Smooth muscle cell (in vitro differentiated cells): ENCODE data around the gene NAV3. TPM values are rescaled to one million over a fixed set of nuclear protein-coding genes. Genes with fewer than 3 reads are reported as not detected.
A peak's percentile ranks its signal among the peaks of the same experiment; 100 is the strongest.

Source experiments
- DNase-seq: peaks from one replicate; lab custom pipeline; 2025; ENCODE audit not compliant: unreplicated experiment; lab: John Stamatoyannopoulos, UW
- H2AFZ ChIP-seq: fragments of 200-600 bp; sonication (generic); 2 replicates; pipeline ENCODE4 v1.6.0; 2016; ENCODE audit warnings: antibody characterized with exemption, low read depth, mild to moderate bottlenecking
- H3F3A ChIP-seq: fragments of 200-600 bp; sonication (generic); 2 replicates; pipeline ENCODE4 v1.6.0; 2017; ENCODE audit warnings: antibody characterized with exemption, low read depth
- H3K27ac ChIP-seq: fragments of 200-600 bp; sonication (generic); 2 replicates; pipeline ENCODE4 v1.5.1; 2016; ENCODE audit warnings: low read depth, mild to moderate bottlenecking
- H3K27me3 ChIP-seq: fragments of 200-600 bp; sonication (generic); 2 replicates; pipeline ENCODE4 v1.6.1; 2016; ENCODE audit warnings: low read depth, mild to moderate bottlenecking
- H3K36me3 ChIP-seq: fragments of 200-600 bp; sonication (generic); 2 replicates; pipeline ENCODE4 v1.5.1; 2016; ENCODE audit warnings: low read depth
- H3K4me1 ChIP-seq: fragments of 200-600 bp; sonication (generic); 2 replicates; pipeline ENCODE4 v1.5.1; 2016; ENCODE audit warnings: low read depth
- H3K4me2 ChIP-seq: fragments of 200-600 bp; sonication (generic); 2 replicates; pipeline ENCODE4 v1.6.0; 2016; ENCODE audit warnings: mild to moderate bottlenecking
- H3K4me3 ChIP-seq: fragments of 200-600 bp; sonication (generic); 2 replicates; pipeline ENCODE4 v1.5.1; 2016; ENCODE audit warnings: mild to moderate bottlenecking
- H3K79me2 ChIP-seq: fragments of 200-600 bp; sonication (generic); 2 replicates; pipeline ENCODE4 v1.6.0; 2016; ENCODE audit warnings: low read depth, mild to moderate bottlenecking
- H3K9ac ChIP-seq: fragments of 200-600 bp; sonication (generic); 2 replicates; pipeline ENCODE4 v1.6.0; 2016; ENCODE audit warnings: low read depth
- H3K9me3 ChIP-seq: fragments of 200-600 bp; sonication (generic); replicated peaks from 2 replicates; pipeline ENCODE4 v1.5.1; 2016; ENCODE audit warnings: low read depth
- H4K20me1 ChIP-seq: fragments of 200-600 bp; sonication (generic); 2 replicates; pipeline ENCODE4 v1.6.0; 2016; ENCODE audit warnings: low read depth
- CTCF ChIP-seq: fragments of 200-600 bp; sonication (generic); IDR thresholded peaks from 2 replicates; pipeline ENCODE4 v1.5.1; 2017; ENCODE audit warnings: borderline replicate concordance, mild to moderate bottlenecking, antibody characterized with exemption; ENCODE audit not compliant: insufficient read depth, poor library complexity, severe bottlenecking
- WGBS: methylation state at CpG from one replicate; pipeline ENCODE4 v1.1.7; 2016; ENCODE audit warnings: low lambda C conversion rate; 5-methylcytosine and 5-hydroxymethylcytosine counted together
- polyA plus RNA-seq: library from polyadenylated mRNA; unstranded; fragments of >200 nt; fragmentation: Nextera tagmentation; extraction: Ambion mirVana; gene quantifications from 2 replicates; pipeline ENCODE4 v1.2.1, GENCODE V29; 2016
- total RNA-seq: library from RNA; depleted of rRNA; stranded (reverse); fragments of >200 nt; gene quantifications from 2 replicates; pipeline ENCODE4 v1.2.3, GENCODE V29; 2014

Gene NAV3
- total and polyA plus RNA-seq, 2 experiments from 2014 or later: 8.0 to 31.0 TPM

- Histone ChIP-seq H3F3A (no peaks in the 10 kb centered on the region), H3K9ac (no peak overlapping the region), H3K4me3 (no peak overlapping the region), H3K4me2 (peak overlapping the region; percentile 46), H3K79me2 (no peaks in the 10 kb centered on the region), H2AFZ (no peak overlapping the region), H3K9me3 (no peaks in the 10 kb centered on the region), H3K27ac (no peak overlapping the region), H3K36me3 (no peaks in the 10 kb centered on the region), H3K27me3 (no peaks in the 10 kb centered on the region), H4K20me1 (no peaks in the 10 kb centered on the region), H3K4me1 (peaks cover 6% of the 10 kb centered on the region)
- no peak for TF ChIP-seq CTCF
- no peak for DNase-seq
- WGBS: 88% methylated on average over 1 of the region's 1 CpG
These were observed 93.2 kb downstream of the NAV3 start for GRCh38 chr12:77923882-77924281.

- Histone ChIP-seq H3K79me2 (no peaks in the 10 kb centered on the region), H3K9me3 (no peaks in the 10 kb centered on the region), H4K20me1 (no peaks in the 10 kb centered on the region), H3K4me3 (no peak overlapping the region), H3K27me3 (no peaks in the 10 kb centered on the region), H3K9ac (no peak overlapping the region), H3K27ac (peak overlapping the region; percentile 26), H3F3A (no peaks in the 10 kb centered on the region), H3K4me2 (peak overlapping the region; percentile 46), H3K4me1 (peaks cover 6% of the 10 kb centered on the region), H3K36me3 (no peaks in the 10 kb centered on the region), H2AFZ (no peak overlapping the region)
- TF ChIP-seq CTCF: no peak
- no peak for DNase-seq
- 70% methylated on average over 2 of the region's 2 CpGs for WGBS
These were observed 94.0 kb downstream of the NAV3 start for GRCh38 chr12:77924703-77925102.

- Histone ChIP-seq H3K9ac (no peak overlapping the region), H3K4me1 (peaks cover 6% of the 10 kb centered on the region), H3K4me3 (no peak overlapping the region), H3K9me3 (no peaks in the 10 kb centered on the region), H3K27me3 (no peaks in the 10 kb centered on the region), H4K20me1 (no peaks in the 10 kb centered on the region), H3K79me2 (no peaks in the 10 kb centered on the region), H3K36me3 (no peaks in the 10 kb centered on the region), H3K4me2 (peak overlapping the region; percentile 46), H3F3A (no peaks in the 10 kb centered on the region), H3K27ac (no peak overlapping the region), H2AFZ (no peak overlapping the region)
- 0% methylated on average over 6 of the region's 6 CpGs for WGBS
- peak; percentile 6 for DNase-seq
- TF ChIP-seq CTCF: peak; percentile 100
These were observed 94.9 kb downstream of the NAV3 start for GRCh38 chr12:77925536-77926108.

GRCh38 chr12:77928078-77928477 is 97.4 kb downstream of the NAV3 start:
- Histone ChIP-seq H3K9ac (no peak overlapping the region), H3K4me3 (no peak overlapping the region), H3K27me3 (no peaks in the 10 kb centered on the region), H2AFZ (no peak overlapping the region), H3F3A (no peaks in the 10 kb centered on the region), H3K4me1 (peaks cover 6% of the 10 kb centered on the region), H4K20me1 (no peaks in the 10 kb centered on the region), H3K9me3 (no peaks in the 10 kb centered on the region), H3K79me2 (no peaks in the 10 kb centered on the region), H3K36me3 (no peaks in the 10 kb centered on the region), H3K27ac (no peak overlapping the region), H3K4me2 (no peak overlapping the region)
- WGBS: 84% methylated on average over 8 of the region's 8 CpGs
- no peak for DNase-seq
- TF ChIP-seq CTCF: no peak
